Upper lobe of left lung (tissue), 4 donors: Measurements from ENCODE around the gene ADGRL3.

Experiments
- EP300 ChIP-seq, 4 donors: sonication (generic); formaldehyde crosslinking; IDR thresholded peaks; one replicate each; pipeline ENCODE4 v1.5.1; 2017; ENCODE audit warnings: antibody characterized with exemption in 4 of 4, control low read depth in 2 of 4
- POLR2A ChIP-seq, 4 donors: fragments of 450-650 bp; IDR thresholded peaks; one replicate each; pipeline ENCODE4 v1.5.1; 2016 to 2017; ENCODE audit warnings: antibody characterized with exemption in 4 of 4, mild to moderate bottlenecking in 2 of 4
- TF ChIP-seq, protein P1 (sequence below), 6 experiments: fragments of 450-650 bp in 4 of 6; fragments of 200-600 bp in 2 of 6; sonication (generic) in 2 of 6; IDR thresholded peaks; one replicate each; pipeline ENCODE4 v1.5.1; 2016 to 2019; ENCODE audit warnings: antibody characterized with exemption in 6 of 6

DNA sequence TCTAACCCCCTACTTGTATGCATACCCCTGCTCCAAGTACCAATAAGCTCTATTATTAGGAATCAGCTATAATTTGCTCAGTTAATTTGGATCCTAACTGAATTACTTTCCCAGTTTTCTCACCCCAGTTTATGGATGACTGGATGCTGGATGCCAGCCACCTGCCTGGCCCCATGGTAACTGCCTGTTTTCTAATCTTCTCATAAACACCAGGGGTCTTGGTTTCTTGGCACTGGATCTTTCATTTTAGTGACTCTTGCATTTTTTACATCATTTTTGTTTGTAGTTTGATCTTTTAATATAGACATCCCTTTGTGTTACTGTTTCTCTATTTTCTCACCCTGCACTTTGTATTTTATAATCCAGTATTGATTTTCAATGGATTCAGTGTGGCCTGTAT is 246.8 kb downstream of the ADGRL3 start:
- TF ChIP-seq POLR2A (IDR thresholded peaks at IDR 0.05) (no peak), EP300 (IDR thresholded peaks at IDR 0.05) (no peak)
- TF ChIP-seq, protein P1, sequence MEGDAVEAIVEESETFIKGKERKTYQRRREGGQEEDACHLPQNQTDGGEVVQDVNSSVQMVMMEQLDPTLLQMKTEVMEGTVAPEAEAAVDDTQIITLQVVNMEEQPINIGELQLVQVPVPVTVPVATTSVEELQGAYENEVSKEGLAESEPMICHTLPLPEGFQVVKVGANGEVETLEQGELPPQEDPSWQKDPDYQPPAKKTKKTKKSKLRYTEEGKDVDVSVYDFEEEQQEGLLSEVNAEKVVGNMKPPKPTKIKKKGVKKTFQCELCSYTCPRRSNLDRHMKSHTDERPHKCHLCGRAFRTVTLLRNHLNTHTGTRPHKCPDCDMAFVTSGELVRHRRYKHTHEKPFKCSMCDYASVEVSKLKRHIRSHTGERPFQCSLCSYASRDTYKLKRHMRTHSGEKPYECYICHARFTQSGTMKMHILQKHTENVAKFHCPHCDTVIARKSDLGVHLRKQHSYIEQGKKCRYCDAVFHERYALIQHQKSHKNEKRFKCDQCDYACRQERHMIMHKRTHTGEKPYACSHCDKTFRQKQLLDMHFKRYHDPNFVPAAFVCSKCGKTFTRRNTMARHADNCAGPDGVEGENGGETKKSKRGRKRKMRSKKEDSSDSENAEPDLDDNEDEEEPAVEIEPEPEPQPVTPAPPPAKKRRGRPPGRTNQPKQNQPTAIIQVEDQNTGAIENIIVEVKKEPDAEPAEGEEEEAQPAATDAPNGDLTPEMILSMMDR (IDR thresholded peaks at IDR 0.05): no peak
